ENCODE results near the gene RPS19.

RPS19 gene

GRCh38 chr19:41901707-41902360 lies 41.8 kb downstream of the RPS19 start:
- no peak for FAIRE-seq
- no peak for TF ChIP-seq CTCF (IDR thresholded peaks at IDR 0.05; ENCODE audit: insufficient read depth, missing control alignments)
- no peak for DNase-seq (ENCODE audit: insufficient read length, low spot score)

GRCh38 chr19:41902594-41902993 lies 42.5 kb downstream of the RPS19 start:
- TF ChIP-seq CTCF (IDR thresholded peaks at IDR 0.05; ENCODE audit: insufficient read depth, missing control alignments), result no peak
- no peak for FAIRE-seq

GRCh38 chr19:41903193-41903953 lies 43.3 kb downstream of the RPS19 start:
- DNase-seq (ENCODE audit: insufficient read length, low spot score) (no peak), FAIRE-seq (no peak)
- TF ChIP-seq CTCF (IDR thresholded peaks at IDR 0.05; ENCODE audit: insufficient read depth, missing control alignments), result no peak

More at GRCh38 chr19:41902594-41902993, 42.5 kb downstream of the RPS19 start:
- no peak for DNase-seq (ENCODE audit: insufficient read length, low spot score)

- FAIRE-seq (no peak), DNase-seq (ENCODE audit: insufficient read length, low spot score) (no peak)
- no peak for TF ChIP-seq CTCF (IDR thresholded peaks at IDR 0.05; ENCODE audit: insufficient read depth, missing control alignments)
These were observed 44.2 kb downstream of the RPS19 start for GRCh38 chr19:41904118-41904870.

GRCh38 chr19:41905273-41906002 lies 45.4 kb downstream of the RPS19 start:
- FAIRE-seq, result no peak
- DNase-seq (ENCODE audit: insufficient read length, low spot score), result no peak
- TF ChIP-seq CTCF (IDR thresholded peaks at IDR 0.05; ENCODE audit: insufficient read depth, missing control alignments), result no peak

GRCh38 chr19:41906271-41906670 lies 46.2 kb downstream of the RPS19 start:
- TF ChIP-seq CTCF (IDR thresholded peaks at IDR 0.05; ENCODE audit: insufficient read depth, missing control alignments), result no peak
- DNase-seq (ENCODE audit: insufficient read length, low spot score), result no peak
- FAIRE-seq, result no peak

Measured in D721Med (cell line).